ENCODE data around the gene FGD5. TPM values are rescaled to one million over a fixed set of nuclear protein-coding genes. Genes with fewer than 3 reads are reported as not detected.

Gene FGD5
- total and polyA plus RNA-seq, 3 donors from 2014 or later = 14.4 to 17.8 (median 15.6) TPM

- Histone ChIP-seq H3K27ac (no peak overlapping the region), H3K4me1 (no peaks in the 10 kb centered on the region), H3K9me3 (no peaks in the 10 kb centered on the region), H3K27me3 (no peaks in the 10 kb centered on the region), H3K4me3 (no peak overlapping the region), H3K36me3 (ENCODE audit: low read depth, missing control alignments) (no peaks in the 10 kb centered on the region)
- no peak for DNase-seq
- WGBS, 2 donors = 89 to 97% methylated on average over 11 of the region's 11 CpGs
- intact Hi-C loops (cut with DNase I; ENCODE audit: low total_unique reads) = no loop called here
- TF ChIP-seq POLR2A (IDR thresholded peaks at IDR 0.05) = no peak
- TF ChIP-seq, protein P1, sequence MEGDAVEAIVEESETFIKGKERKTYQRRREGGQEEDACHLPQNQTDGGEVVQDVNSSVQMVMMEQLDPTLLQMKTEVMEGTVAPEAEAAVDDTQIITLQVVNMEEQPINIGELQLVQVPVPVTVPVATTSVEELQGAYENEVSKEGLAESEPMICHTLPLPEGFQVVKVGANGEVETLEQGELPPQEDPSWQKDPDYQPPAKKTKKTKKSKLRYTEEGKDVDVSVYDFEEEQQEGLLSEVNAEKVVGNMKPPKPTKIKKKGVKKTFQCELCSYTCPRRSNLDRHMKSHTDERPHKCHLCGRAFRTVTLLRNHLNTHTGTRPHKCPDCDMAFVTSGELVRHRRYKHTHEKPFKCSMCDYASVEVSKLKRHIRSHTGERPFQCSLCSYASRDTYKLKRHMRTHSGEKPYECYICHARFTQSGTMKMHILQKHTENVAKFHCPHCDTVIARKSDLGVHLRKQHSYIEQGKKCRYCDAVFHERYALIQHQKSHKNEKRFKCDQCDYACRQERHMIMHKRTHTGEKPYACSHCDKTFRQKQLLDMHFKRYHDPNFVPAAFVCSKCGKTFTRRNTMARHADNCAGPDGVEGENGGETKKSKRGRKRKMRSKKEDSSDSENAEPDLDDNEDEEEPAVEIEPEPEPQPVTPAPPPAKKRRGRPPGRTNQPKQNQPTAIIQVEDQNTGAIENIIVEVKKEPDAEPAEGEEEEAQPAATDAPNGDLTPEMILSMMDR (IDR thresholded peaks at IDR 0.05) = no peak
Measured at GRCh38 chr3:14892226-14892625, 73.5 kb downstream of the FGD5 start.

DNA sequence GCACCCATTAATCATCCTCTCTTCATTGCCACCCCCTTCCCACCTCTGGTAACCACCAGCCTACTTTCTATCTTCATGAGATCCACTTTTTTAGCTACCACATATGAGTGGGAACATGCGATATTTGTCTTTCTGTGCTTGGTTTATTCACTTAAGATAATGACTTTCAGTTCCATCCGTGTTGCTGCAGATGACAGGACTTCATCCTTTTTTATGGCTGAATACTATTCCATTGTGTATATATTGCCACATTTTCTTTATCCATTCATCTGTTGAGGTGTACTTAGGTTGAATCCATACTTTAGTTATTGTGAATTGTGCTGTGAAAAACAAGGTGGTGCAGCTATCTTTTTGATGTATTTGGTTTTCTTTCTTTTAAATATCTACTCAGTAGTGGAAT lies 75.3 kb downstream of the FGD5 start:
- intact Hi-C loops (cut with DNase I; ENCODE audit: low total_unique reads) = no loop called here
- Histone ChIP-seq H3K27ac (no peak overlapping the region), H3K27me3 (no peaks in the 10 kb centered on the region), H3K9me3 (no peaks in the 10 kb centered on the region), H3K4me1 (no peaks in the 10 kb centered on the region), H3K4me3 (no peak overlapping the region), H3K36me3 (ENCODE audit: low read depth, missing control alignments) (no peaks in the 10 kb centered on the region)
- DNase-seq = no peak
- TF ChIP-seq, protein P1 (IDR thresholded peaks at IDR 0.05) = no peak
- TF ChIP-seq POLR2A (IDR thresholded peaks at IDR 0.05) = no peak
- 91 to 94% methylated on average over 2 of the region's 2 CpGs for WGBS, 2 donors

GRCh38 chr3:14897266-14897665 lies 78.5 kb downstream of the FGD5 start:
- 93 to 100% methylated on average over 3 to 4 of the region's 4 CpGs for WGBS, 2 donors

GRCh38 chr3:14898929-14899328 lies 80.2 kb downstream of the FGD5 start:
- intact Hi-C loops (cut with DNase I; ENCODE audit: low total_unique reads) = no loop called here
- H3K4me3 ChIP-seq = no peak overlapping the region
- 79 to 81% methylated on average over 7 of the region's 7 CpGs for WGBS, 2 donors
- no peaks in the 10 kb centered on the region for H3K36me3 ChIP-seq (ENCODE audit: low read depth, missing control alignments)
- no peaks in the 10 kb centered on the region for H3K27me3 ChIP-seq
- no peak overlapping the region for H3K27ac ChIP-seq
- H3K9me3 ChIP-seq = no peaks in the 10 kb centered on the region
- TF ChIP-seq, protein P1 (IDR thresholded peaks at IDR 0.05) = no peak
- no peak for TF ChIP-seq POLR2A (IDR thresholded peaks at IDR 0.05)
- peaks cover 7% of the 10 kb centered on the region for H3K4me1 ChIP-seq
- no peak for DNase-seq

More at GRCh38 chr3:14897266-14897665, 78.5 kb downstream of the FGD5 start:
- H3K36me3 ChIP-seq (ENCODE audit: low read depth, missing control alignments) = no peaks in the 10 kb centered on the region
- no peaks in the 10 kb centered on the region for H3K9me3 ChIP-seq
- no peak for DNase-seq
- no peak overlapping the region for H3K27ac ChIP-seq
- intact Hi-C loops (cut with DNase I; ENCODE audit: low total_unique reads) = no loop called here
- TF ChIP-seq, protein P1 (IDR thresholded peaks at IDR 0.05) = no peak
- no peak for TF ChIP-seq POLR2A (IDR thresholded peaks at IDR 0.05)
- H3K27me3 ChIP-seq = no peaks in the 10 kb centered on the region
- H3K4me3 ChIP-seq = no peak overlapping the region
- H3K4me1 ChIP-seq = no peaks in the 10 kb centered on the region

GRCh38 chr3:14899993-14900618 lies 81.3 kb downstream of the FGD5 start:
- no peak for DNase-seq
- no peaks in the 10 kb centered on the region for H3K9me3 ChIP-seq
- H3K4me3 ChIP-seq = no peak overlapping the region
- H3K4me1 ChIP-seq = peaks cover 7% of the 10 kb centered on the region
- WGBS, 2 donors = 92 to 94% methylated on average over 6 to 9 of the region's 9 CpGs
- H3K36me3 ChIP-seq (ENCODE audit: low read depth, missing control alignments) = no peaks in the 10 kb centered on the region
- no peaks in the 10 kb centered on the region for H3K27me3 ChIP-seq
- H3K27ac ChIP-seq = no peak overlapping the region
- intact Hi-C loops (cut with DNase I; ENCODE audit: low total_unique reads) = no loop called here
- no peak for TF ChIP-seq POLR2A (IDR thresholded peaks at IDR 0.05)
- TF ChIP-seq, protein P1 (IDR thresholded peaks at IDR 0.05) = no peak
